ENCODE results near the gene SKA3.
"Not testable (repeated sequence)": the region's sequence is repeated elsewhere in the genome, so short reads cannot be mapped to it uniquely, and the experiment has no call there.

SKA3 gene

GRCh38 chr13:21152251-21152899 is 24.0 kb downstream of the SKA3 start:
- no peak overlapping the region for H3K4me2 ChIP-seq (ENCODE audit: low read length)
- H3K27me3 ChIP-seq (ENCODE audit: control insufficient read depth, insufficient read depth, low read length) = no peaks in the 10 kb centered on the region
- H3K9me3 ChIP-seq (replicated peaks; ENCODE audit: low read length) = no peaks in the 10 kb centered on the region
- no peak overlapping the region for H3K4me3 ChIP-seq (ENCODE audit: low read length)
- H3K36me3 ChIP-seq (ENCODE audit: insufficient read depth, low read length) = peaks cover 22% of the 10 kb centered on the region
- peaks cover 10% of the 10 kb centered on the region for H3K4me1 ChIP-seq (ENCODE audit: control insufficient read depth, insufficient read depth, low read length)
- no peak overlapping the region for H3K9ac ChIP-seq (ENCODE audit: low read depth, low read length)

GRCh38 chr13:21150013-21150412 is 26.3 kb downstream of the SKA3 start:
- Histone ChIP-seq H3K36me3 (ENCODE audit: insufficient read depth, low read length) (peaks cover 34% of the 10 kb centered on the region), H3K9me3 (replicated peaks; ENCODE audit: low read length) (no peaks in the 10 kb centered on the region)

GRCh38 chr13:21149568-21149967 is 26.8 kb downstream of the SKA3 start:
- Histone ChIP-seq H3K9me3 (replicated peaks; ENCODE audit: low read length) (no peaks in the 10 kb centered on the region), H3K9ac (ENCODE audit: low read depth, low read length) (no peak overlapping the region), H3K4me1 (ENCODE audit: control insufficient read depth, insufficient read depth, low read length) (peaks cover 10% of the 10 kb centered on the region), H3K4me2 (ENCODE audit: low read length) (no peak overlapping the region), H3K4me3 (ENCODE audit: low read length) (no peak overlapping the region), H3K27me3 (ENCODE audit: control insufficient read depth, insufficient read depth, low read length) (no peaks in the 10 kb centered on the region), H3K36me3 (ENCODE audit: insufficient read depth, low read length) (peaks cover 32% of the 10 kb centered on the region)

More at GRCh38 chr13:21150013-21150412, 26.3 kb downstream of the SKA3 start:
- H3K27me3 ChIP-seq (ENCODE audit: control insufficient read depth, insufficient read depth, low read length) = no peaks in the 10 kb centered on the region
- no peak overlapping the region for H3K4me3 ChIP-seq (ENCODE audit: low read length)
- H3K9ac ChIP-seq (ENCODE audit: low read depth, low read length) = no peak overlapping the region
- H3K4me1 ChIP-seq (ENCODE audit: control insufficient read depth, insufficient read depth, low read length) = peaks cover 10% of the 10 kb centered on the region
- H3K4me2 ChIP-seq (ENCODE audit: low read length) = no peak overlapping the region

DNA sequence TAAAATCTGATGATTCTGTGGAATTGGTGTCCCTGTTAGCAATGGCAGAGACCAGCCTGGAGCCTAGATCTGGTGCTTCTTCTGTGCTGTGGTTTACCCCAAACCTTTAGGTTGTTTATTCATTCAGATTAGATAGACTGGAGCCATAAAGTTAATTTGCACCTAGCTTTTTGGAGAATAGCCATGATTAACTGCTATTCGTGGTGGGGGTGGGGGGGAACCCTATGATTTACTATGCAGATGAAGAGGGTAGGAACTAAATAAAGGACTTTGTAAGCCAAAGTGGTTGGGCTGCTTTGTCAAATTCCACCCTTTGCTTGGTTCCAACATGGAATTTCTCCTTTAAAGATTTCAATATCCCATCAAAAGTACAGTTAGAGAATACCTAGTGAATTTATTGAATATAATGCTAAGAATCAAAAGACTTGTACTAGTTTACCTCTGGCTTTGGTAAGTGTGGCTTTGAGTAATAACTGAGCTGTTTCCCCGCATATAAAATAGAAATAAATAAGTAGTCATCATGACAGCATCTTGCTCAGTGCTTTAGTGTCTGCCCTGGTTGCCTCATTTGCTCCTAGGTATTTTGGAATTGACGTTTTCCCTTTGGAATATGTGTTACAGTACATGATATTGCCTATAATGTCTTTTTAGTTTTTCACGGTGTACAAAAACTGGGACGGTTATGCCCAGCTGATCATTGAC is 27.6 kb downstream of the SKA3 start:
- H3K9ac ChIP-seq (ENCODE audit: low read depth, low read length) = no peak overlapping the region
- no peaks in the 10 kb centered on the region for H3K9me3 ChIP-seq (replicated peaks; ENCODE audit: low read length)
- no peak overlapping the region for H3K4me2 ChIP-seq (ENCODE audit: low read length)
- peaks cover 32% of the 10 kb centered on the region for H3K36me3 ChIP-seq (ENCODE audit: insufficient read depth, low read length)
- no peak overlapping the region for H3K4me3 ChIP-seq (ENCODE audit: low read length)
- H3K27me3 ChIP-seq (ENCODE audit: control insufficient read depth, insufficient read depth, low read length) = no peaks in the 10 kb centered on the region
- peaks cover 10% of the 10 kb centered on the region for H3K4me1 ChIP-seq (ENCODE audit: control insufficient read depth, insufficient read depth, low read length)

DNA sequence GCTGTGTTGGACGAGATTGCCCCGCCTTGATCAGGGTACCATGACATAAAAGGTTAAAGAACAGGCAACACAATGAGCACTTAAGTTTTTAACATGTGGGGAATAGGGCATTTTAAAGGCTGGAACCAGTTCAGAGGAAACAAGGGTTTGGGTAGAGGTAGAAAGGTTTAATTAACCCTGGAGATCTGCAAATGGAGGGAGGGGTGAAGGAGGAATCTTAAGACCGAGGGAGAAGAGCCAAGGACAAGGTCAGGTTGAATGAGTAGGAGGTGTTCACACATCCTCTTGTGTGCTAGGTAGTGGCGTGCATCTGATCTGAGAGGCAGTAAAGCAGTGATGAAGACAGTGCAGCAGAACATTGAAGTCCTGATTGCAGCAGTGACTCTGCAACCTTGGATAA is 28.5 kb downstream of the SKA3 start:
- no peaks in the 10 kb centered on the region for H3K9me3 ChIP-seq (replicated peaks; ENCODE audit: low read length)
- no peak overlapping the region for H3K9ac ChIP-seq (ENCODE audit: low read depth, low read length)
- H3K4me3 ChIP-seq (ENCODE audit: low read length) = no peak overlapping the region
- peaks cover 40% of the 10 kb centered on the region for H3K36me3 ChIP-seq (ENCODE audit: insufficient read depth, low read length)
- peaks cover 12% of the 10 kb centered on the region for H3K4me1 ChIP-seq (ENCODE audit: control insufficient read depth, insufficient read depth, low read length)
- no peaks in the 10 kb centered on the region for H3K27me3 ChIP-seq (ENCODE audit: control insufficient read depth, insufficient read depth, low read length)
- H3K4me2 ChIP-seq (ENCODE audit: low read length) = no peak overlapping the region

DNA sequence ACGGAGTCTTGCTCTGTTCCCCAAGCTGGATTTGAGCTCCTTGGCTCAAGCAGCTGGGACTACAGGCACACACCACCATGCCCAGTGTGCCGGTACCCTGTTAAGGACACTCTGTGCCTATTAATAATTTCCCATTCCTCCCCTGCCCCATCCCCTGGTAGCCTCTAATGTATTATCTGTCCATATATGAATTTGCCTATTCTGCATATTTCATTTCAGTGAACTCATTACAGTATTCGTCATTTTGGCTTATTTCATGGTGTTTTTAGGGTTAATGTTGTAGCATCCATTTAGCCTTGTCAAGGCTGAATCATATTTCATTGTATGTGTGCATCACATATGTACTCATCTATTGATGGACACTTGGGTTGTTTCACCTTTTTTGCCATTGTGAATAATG is 33.6 kb downstream of the SKA3 start:
- H3K4me3 ChIP-seq (ENCODE audit: low read length) = peak overlapping the region; percentile 20
- no peaks in the 10 kb centered on the region for H3K9me3 ChIP-seq (replicated peaks; ENCODE audit: low read length)
- H3K4me2 ChIP-seq (ENCODE audit: low read length) = peak overlapping the region; percentile 28
- no peaks in the 10 kb centered on the region for H3K27me3 ChIP-seq (ENCODE audit: control insufficient read depth, insufficient read depth, low read length)
- H3K4me1 ChIP-seq (ENCODE audit: control insufficient read depth, insufficient read depth, low read length) = peaks cover 16% of the 10 kb centered on the region
- H3K9ac ChIP-seq (ENCODE audit: low read depth, low read length) = no peak overlapping the region
- H3K36me3 ChIP-seq (ENCODE audit: insufficient read depth, low read length) = peaks cover 46% of the 10 kb centered on the region

DNA sequence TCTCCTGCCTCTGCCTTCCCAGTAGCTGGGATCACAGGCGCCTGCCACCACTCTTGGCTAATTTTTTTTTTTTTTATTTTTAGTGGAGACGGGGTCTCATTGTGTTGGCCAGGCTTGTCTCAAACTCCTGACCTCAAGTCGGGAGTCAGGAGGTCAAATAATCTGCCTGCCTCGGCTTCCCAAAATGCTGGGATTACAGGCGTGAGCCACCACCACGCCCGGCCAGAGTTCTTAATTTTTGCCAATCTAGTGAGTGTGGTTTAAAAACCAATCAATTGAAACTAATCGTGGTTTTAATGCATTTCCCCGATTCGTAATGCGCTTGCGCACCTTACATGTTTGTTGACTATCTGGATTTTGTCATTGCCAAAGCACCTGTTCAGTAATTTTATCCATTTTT is 37.0 kb downstream of the SKA3 start:
- Histone ChIP-seq H3K4me2 (ENCODE audit: low read length) (peak overlapping the region; percentile 92), H3K9ac (ENCODE audit: low read depth, low read length) (peak overlapping the region; percentile 97), H3K4me3 (ENCODE audit: low read length) (peak overlapping the region; percentile 96), H3K9me3 (replicated peaks; ENCODE audit: low read length) (no peaks in the 10 kb centered on the region), H3K27me3 (ENCODE audit: control insufficient read depth, insufficient read depth, low read length) (no peaks in the 10 kb centered on the region), H3K36me3 (ENCODE audit: insufficient read depth, low read length) (peaks cover 19% of the 10 kb centered on the region), H3K4me1 (ENCODE audit: control insufficient read depth, insufficient read depth, low read length) (peaks cover 18% of the 10 kb centered on the region)

GRCh38 chr13:21138561-21138960 is 37.8 kb downstream of the SKA3 start:
- Histone ChIP-seq H3K4me3 (ENCODE audit: low read length) (no peak overlapping the region), H3K4me1 (ENCODE audit: control insufficient read depth, insufficient read depth, low read length) (peaks cover 18% of the 10 kb centered on the region), H3K9ac (ENCODE audit: low read depth, low read length) (no peak overlapping the region), H3K4me2 (ENCODE audit: low read length) (no peak overlapping the region), H3K27me3 (ENCODE audit: control insufficient read depth, insufficient read depth, low read length) (no peaks in the 10 kb centered on the region), H3K36me3 (ENCODE audit: insufficient read depth, low read length) (peaks cover 16% of the 10 kb centered on the region), H3K9me3 (replicated peaks; ENCODE audit: low read length) (no peaks in the 10 kb centered on the region)

GRCh38 chr13:21137696-21138095 is 38.7 kb downstream of the SKA3 start:
- peaks cover 8% of the 10 kb centered on the region for H3K36me3 ChIP-seq (ENCODE audit: insufficient read depth, low read length)
- H3K9me3 ChIP-seq (replicated peaks; ENCODE audit: low read length) = no peaks in the 10 kb centered on the region

GRCh38 chr13:21135833-21136232 is 40.5 kb downstream of the SKA3 start:
- H3K4me3 ChIP-seq (ENCODE audit: low read length); H3K9ac ChIP-seq (ENCODE audit: low read depth, low read length); H3K36me3 ChIP-seq (ENCODE audit: insufficient read depth, low read length); H3K27me3 ChIP-seq (ENCODE audit: control insufficient read depth, insufficient read depth, low read length); H3K9me3 ChIP-seq (replicated peaks; ENCODE audit: low read length); H3K4me1 ChIP-seq (ENCODE audit: control insufficient read depth, insufficient read depth, low read length); H3K4me2 ChIP-seq (ENCODE audit: low read length): not testable (repeated sequence)

More at GRCh38 chr13:21137696-21138095, 38.7 kb downstream of the SKA3 start:
- Histone ChIP-seq H3K9ac (ENCODE audit: low read depth, low read length) (no peak overlapping the region), H3K4me2 (ENCODE audit: low read length) (no peak overlapping the region), H3K4me1 (ENCODE audit: control insufficient read depth, insufficient read depth, low read length) (peaks cover 14% of the 10 kb centered on the region), H3K27me3 (ENCODE audit: control insufficient read depth, insufficient read depth, low read length) (no peaks in the 10 kb centered on the region), H3K4me3 (ENCODE audit: low read length) (no peak overlapping the region)

DNA sequence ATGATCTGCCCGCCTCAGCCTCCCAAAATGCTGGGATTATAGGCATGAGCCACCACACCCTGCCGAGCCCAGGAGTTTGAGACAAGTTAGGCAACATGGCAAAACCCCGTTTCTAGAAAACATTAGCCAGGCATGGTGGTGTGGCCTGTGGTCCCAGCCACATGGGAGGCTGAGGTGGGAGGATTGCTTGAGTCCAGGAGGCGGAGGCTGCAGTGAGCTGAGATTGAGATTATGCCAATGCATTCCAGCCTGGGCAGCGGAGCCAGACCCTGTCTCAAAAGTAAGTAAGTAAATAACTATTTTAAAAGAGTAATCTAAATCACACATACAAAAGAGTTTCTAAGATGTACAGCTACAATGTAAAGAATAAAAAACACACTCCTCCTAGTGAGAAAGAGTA is 41.9 kb downstream of the SKA3 start:
- H3K9me3 ChIP-seq (replicated peaks; ENCODE audit: low read length) = no peaks in the 10 kb centered on the region
- no peak overlapping the region for H3K9ac ChIP-seq (ENCODE audit: low read depth, low read length)
- H3K36me3 ChIP-seq (ENCODE audit: insufficient read depth, low read length) = no peaks in the 10 kb centered on the region
- H3K4me1 ChIP-seq (ENCODE audit: control insufficient read depth, insufficient read depth, low read length) = peaks cover 5% of the 10 kb centered on the region
- no peak overlapping the region for H3K4me3 ChIP-seq (ENCODE audit: low read length)
- H3K4me2 ChIP-seq (ENCODE audit: low read length) = no peak overlapping the region
- H3K27me3 ChIP-seq (ENCODE audit: control insufficient read depth, insufficient read depth, low read length) = no peaks in the 10 kb centered on the region

DNA sequence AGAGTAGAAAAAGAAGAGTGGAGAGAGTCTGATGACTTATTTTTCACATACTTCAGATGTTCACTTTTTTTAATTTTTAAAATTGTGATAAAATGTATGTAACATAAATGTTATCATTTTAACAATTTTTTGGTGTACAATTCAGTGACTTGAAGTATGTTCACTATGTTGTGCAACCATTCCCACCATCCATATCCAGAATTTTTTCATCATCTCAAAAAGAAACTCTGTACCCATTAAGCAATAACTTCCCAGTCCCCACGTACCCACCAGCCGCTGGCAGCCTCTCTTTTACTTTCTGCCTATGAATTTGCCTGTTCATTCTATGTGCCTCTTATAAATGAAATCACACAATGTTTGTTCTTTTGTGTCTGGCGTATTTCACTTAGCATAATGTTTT is 43.3 kb downstream of the SKA3 start:
- Histone ChIP-seq H3K4me3 (ENCODE audit: low read length) (no peak overlapping the region), H3K4me2 (ENCODE audit: low read length) (no peak overlapping the region), H3K36me3 (ENCODE audit: insufficient read depth, low read length) (no peaks in the 10 kb centered on the region), H3K27me3 (ENCODE audit: control insufficient read depth, insufficient read depth, low read length) (no peaks in the 10 kb centered on the region), H3K4me1 (ENCODE audit: control insufficient read depth, insufficient read depth, low read length) (peaks cover 3% of the 10 kb centered on the region), H3K9me3 (replicated peaks; ENCODE audit: low read length) (no peaks in the 10 kb centered on the region), H3K9ac (ENCODE audit: low read depth, low read length) (no peak overlapping the region)
